Measurements from ENCODE around the gene ESRRA. TPM values are rescaled to one million over a fixed set of nuclear protein-coding genes. Genes with fewer than 3 reads are reported as not detected.

Gene ESRRA
- polyA plus RNA-seq, 1 donor (not counting 4 experiments of a cell fraction or from before 2014, with no cell fraction given) = 20.8 TPM

GRCh38 chr11:64348383-64349024, 43.2 kb downstream of the ESRRA start:
- dilution Hi-C loops (cut with MboI; ENCODE audit: extremely low pct_ligation_motif_present, low sequenced_read_pairs) = no loop called here
- H4K20me1 ChIP-seq (ENCODE audit: control insufficient read depth, extremely low read depth, insufficient read depth, low read length) = no peaks in the 10 kb centered on the region
- H3K4me2 ChIP-seq (ENCODE audit: control insufficient read depth, extremely low read depth, insufficient read depth, low read depth, low read length) = peak overlapping the region; percentile 32
- peaks cover 22% of the 10 kb centered on the region for H3K4me1 ChIP-seq (ENCODE audit: control insufficient read depth, extremely low read depth, insufficient read depth, low read length)
- no peak overlapping the region for H3K9ac ChIP-seq (ENCODE audit: control insufficient read depth, extremely low read depth, insufficient read depth, low read length)
- H2AFZ ChIP-seq (ENCODE audit: control insufficient read depth, low read length) = no peak overlapping the region
- DNase-seq (ENCODE audit: low read depth, low spot score) = no peak
- no peaks in the 10 kb centered on the region for H3K79me2 ChIP-seq (ENCODE audit: control insufficient read depth, insufficient read depth, low read length)
- TF ChIP-seq EZH2 (IDR thresholded peaks at IDR 0.05; ENCODE audit: low read length) = no peak
- TF ChIP-seq CTCF (optimal IDR thresholded peaks at IDR 0.05 in 1 of 3, IDR thresholded peaks at IDR 0.05 in 1 of 3, conservative IDR thresholded peaks at IDR 0.05 in 1 of 3; ENCODE audit: extremely low read depth in 1 of 3, insufficient read depth in 2 of 3, low read length in 3 of 3) = no peak
- H3K9me1 ChIP-seq (ENCODE audit: control insufficient read depth, extremely low read depth, insufficient read depth, low read length) = no peaks in the 10 kb centered on the region
- H3K9me3 ChIP-seq (ENCODE audit: control insufficient read depth, low read depth, low read length) = no peaks in the 10 kb centered on the region
- no peak overlapping the region for H3K4me3 ChIP-seq (ENCODE audit: control insufficient read depth in 2 of 3, extremely low read depth in 1 of 3, insufficient read depth in 2 of 3, low read depth in 1 of 3, low read length in 3 of 3)
- peak; percentile 57 for FAIRE-seq
- no peaks in the 10 kb centered on the region for H3K36me3 ChIP-seq (ENCODE audit: control insufficient read depth in 2 of 2, extremely low read depth in 1 of 2, insufficient read depth in 2 of 2, low read length in 2 of 2)
- no peaks in the 10 kb centered on the region for H3K27me3 ChIP-seq (ENCODE audit: control insufficient read depth, extremely low read depth, insufficient read depth, low read length)
- peak overlapping the region; percentile 36 for H3K27ac ChIP-seq (ENCODE audit: control insufficient read depth, insufficient read depth, low read length)

GRCh38 chr11:64349025-64349387, 43.7 kb downstream of the ESRRA start:
- no peaks in the 10 kb centered on the region for H3K79me2 ChIP-seq (ENCODE audit: control insufficient read depth, insufficient read depth, low read length)
- DNase-seq (ENCODE audit: low read depth, low spot score) (no peak), FAIRE-seq (no peak)
- no peaks in the 10 kb centered on the region for H3K9me1 ChIP-seq (ENCODE audit: control insufficient read depth, extremely low read depth, insufficient read depth, low read length)
- dilution Hi-C loops (cut with MboI; ENCODE audit: extremely low pct_ligation_motif_present, low sequenced_read_pairs) = no loop called here
- H3K4me2 ChIP-seq (ENCODE audit: control insufficient read depth, extremely low read depth, insufficient read depth, low read depth, low read length) = no peak overlapping the region
- no peaks in the 10 kb centered on the region for H4K20me1 ChIP-seq (ENCODE audit: control insufficient read depth, extremely low read depth, insufficient read depth, low read length)
- H3K27ac ChIP-seq (ENCODE audit: control insufficient read depth, insufficient read depth, low read length) = no peak overlapping the region
- peaks cover 22% of the 10 kb centered on the region for H3K4me1 ChIP-seq (ENCODE audit: control insufficient read depth, extremely low read depth, insufficient read depth, low read length)
- no peak overlapping the region for H2AFZ ChIP-seq (ENCODE audit: control insufficient read depth, low read length)
- TF ChIP-seq CTCF (optimal IDR thresholded peaks at IDR 0.05 in 1 of 3, IDR thresholded peaks at IDR 0.05 in 1 of 3, conservative IDR thresholded peaks at IDR 0.05 in 1 of 3; ENCODE audit: extremely low read depth in 1 of 3, insufficient read depth in 2 of 3, low read length in 3 of 3) (no peak), EZH2 (IDR thresholded peaks at IDR 0.05; ENCODE audit: low read length) (no peak)
- H3K9ac ChIP-seq (ENCODE audit: control insufficient read depth, extremely low read depth, insufficient read depth, low read length) = no peak overlapping the region
- H3K9me3 ChIP-seq (ENCODE audit: control insufficient read depth, low read depth, low read length) = no peaks in the 10 kb centered on the region
- no peaks in the 10 kb centered on the region for H3K27me3 ChIP-seq (ENCODE audit: control insufficient read depth, extremely low read depth, insufficient read depth, low read length)
- no peak overlapping the region for H3K4me3 ChIP-seq (ENCODE audit: control insufficient read depth in 2 of 3, extremely low read depth in 1 of 3, insufficient read depth in 2 of 3, low read depth in 1 of 3, low read length in 3 of 3)
- H3K36me3 ChIP-seq (ENCODE audit: control insufficient read depth in 2 of 2, extremely low read depth in 1 of 2, insufficient read depth in 2 of 2, low read length in 2 of 2) = no peaks in the 10 kb centered on the region
